Measurements from ENCODE around the gene ETV1. TPM values are rescaled to one million over a fixed set of nuclear protein-coding genes. Genes with fewer than 3 reads are reported as not detected.

The ETV1 gene
- total and polyA plus RNA-seq, 2 of the 4 experiments (the other 2 are of a cell fraction): 8.6 to 21.1 TPM

DNA sequence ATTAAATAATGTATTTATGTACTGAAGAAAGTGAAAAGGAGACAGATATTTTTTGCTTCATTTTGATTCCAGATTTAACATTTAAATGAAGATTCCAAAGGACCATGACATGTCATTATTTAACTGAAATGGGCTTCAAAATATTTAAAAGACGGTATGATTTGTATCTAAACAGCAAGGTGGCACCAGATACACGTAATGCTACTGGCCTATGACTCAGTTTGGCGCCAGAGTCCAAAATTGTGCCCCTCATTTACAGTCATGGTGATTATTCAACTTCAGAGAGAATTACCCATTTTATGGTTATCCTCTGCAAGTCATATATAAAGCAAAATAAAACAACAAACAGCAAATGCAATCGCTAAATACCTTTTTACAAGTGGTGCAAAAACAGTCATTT lies 94.5 kb downstream of the ETV1 start:
- H2AK9ac ChIP-seq (replicated peaks; ENCODE audit: low read depth, low read length, poor library complexity): no peak overlapping the region
- H3K56ac ChIP-seq (ENCODE audit: extremely low read depth, insufficient read depth, low read length): no peak overlapping the region
- no peak overlapping the region for H2BK120ac ChIP-seq (ENCODE audit: low read depth, low read length)
- WGBS, 2 experiments (ENCODE audit: extremely low coverage in 2 of 2, insufficient read length in 1 of 2): no CpG with 5 or more reads among the region's 4 CpGs
- H2AFZ ChIP-seq (replicated peaks; ENCODE audit: low read length, poor library complexity): no peak overlapping the region
- CTCF ChIA-PET: interaction anchor here (0.6 kb wide), 1 partner anchor 185 kb away, joined by 4 read pairs; no protein-coding TSS in a partner anchor
- no peaks in the 10 kb centered on the region for H3K4me1 ChIP-seq (ENCODE audit: control insufficient read depth, insufficient read depth, low read length)
- in situ Hi-C loops (cut with MboI; ENCODE audit: low sequenced_read_pairs): no loop called here
- H3K79me1 ChIP-seq (ENCODE audit: low read depth in 1 of 2, low read length in 2 of 2): no peaks in the 10 kb centered on the region
- H3K4me2 ChIP-seq (ENCODE audit: low read depth, low read length): no peak overlapping the region
- no peak overlapping the region for H4K8ac ChIP-seq (ENCODE audit: low read depth in 2 of 2, low read length in 2 of 2)
- no peaks in the 10 kb centered on the region for H3K9me3 ChIP-seq (ENCODE audit: control insufficient read depth, insufficient read depth, low read length)
- H3K23ac ChIP-seq (ENCODE audit: low read depth, low read length): no peak overlapping the region
- peaks cover 1% of the 10 kb centered on the region; the same call in 1 of the 2 replicates for H3K36me3 ChIP-seq (ENCODE audit: control insufficient read depth, insufficient read depth, low read length)
- POLR2A ChIA-PET (ENCODE audit: unreplicated experiment): no interaction called here
- H3K14ac ChIP-seq (replicated peaks; ENCODE audit: low read depth, low read length): no peak overlapping the region
- dilution Hi-C loops (cut with HindIII; ENCODE audit: low sequenced_read_pairs, unreplicated experiment): no loop called here
- ATAC-seq (ENCODE audit: low read depth) (no peak), DNase-seq (no peak)
- no peak overlapping the region for H4K91ac ChIP-seq (ENCODE audit: insufficient read depth, low read depth, low read length)
- no peak overlapping the region for H2AK5ac ChIP-seq (ENCODE audit: low read depth, low read length)
- no peaks in the 10 kb centered on the region for H3K9me1 ChIP-seq (ENCODE audit: insufficient read depth, low read length)
- TF ChIP-seq MAFK (IDR thresholded peaks at IDR 0.05; ENCODE audit: low read depth, low read length) (no peak), MAZ (IDR thresholded peaks at IDR 0.05; ENCODE audit: borderline replicate concordance, low read depth, low read length) (no peak), MXI1 (IDR thresholded peaks at IDR 0.05; ENCODE audit: borderline replicate concordance, low read depth, low read length) (no peak), RFX5 (IDR thresholded peaks at IDR 0.05; ENCODE audit: low read depth, low read length) (no peak), USF2 (IDR thresholded peaks at IDR 0.05; ENCODE audit: low read depth, low read length) (no peak), RCOR1 (IDR thresholded peaks at IDR 0.05; ENCODE audit: insufficient replicate concordance, low read length) (no peak), BHLHE40 (IDR thresholded peaks at IDR 0.05; ENCODE audit: low read depth, low read length) (no peak), CTCF (conservative IDR thresholded peaks at IDR 0.05; ENCODE audit: low read depth, low read length) (no peak), CHD1 (IDR thresholded peaks at IDR 0.05; ENCODE audit: low read depth, low read length) (no peak), RAD21 (IDR thresholded peaks at IDR 0.05; ENCODE audit: low read length) (no peak), NFE2L2 (IDR thresholded peaks at IDR 0.05; ENCODE audit: low read depth, low read length) (no peak), FOS (IDR thresholded peaks at IDR 0.05; ENCODE audit: low read depth, low read length) (no peak), SMC3 (IDR thresholded peaks at IDR 0.05; ENCODE audit: low read depth, low read length) (no peak), POLR2A (IDR thresholded peaks at IDR 0.05; ENCODE audit: low read depth, low read length) (no peak)
- TF ChIP-seq, protein P1, sequence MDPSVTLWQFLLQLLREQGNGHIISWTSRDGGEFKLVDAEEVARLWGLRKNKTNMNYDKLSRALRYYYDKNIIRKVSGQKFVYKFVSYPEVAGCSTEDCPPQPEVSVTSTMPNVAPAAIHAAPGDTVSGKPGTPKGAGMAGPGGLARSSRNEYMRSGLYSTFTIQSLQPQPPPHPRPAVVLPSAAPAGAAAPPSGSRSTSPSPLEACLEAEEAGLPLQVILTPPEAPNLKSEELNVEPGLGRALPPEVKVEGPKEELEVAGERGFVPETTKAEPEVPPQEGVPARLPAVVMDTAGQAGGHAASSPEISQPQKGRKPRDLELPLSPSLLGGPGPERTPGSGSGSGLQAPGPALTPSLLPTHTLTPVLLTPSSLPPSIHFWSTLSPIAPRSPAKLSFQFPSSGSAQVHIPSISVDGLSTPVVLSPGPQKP (IDR thresholded peaks at IDR 0.05; ENCODE audit: borderline replicate concordance, low read depth, low read length): no peak
- BruUV-seq (replicated peaks): no TSS peak
- H2BK15ac ChIP-seq (ENCODE audit: low read depth, low read length): no peak overlapping the region
- no peak overlapping the region for H3K4ac ChIP-seq (ENCODE audit: low read depth, low read length)
- no peak overlapping the region for H3K27ac ChIP-seq (ENCODE audit: insufficient read depth, low read length)
- H2BK20ac ChIP-seq (ENCODE audit: low read depth, low read length): no peak overlapping the region
- no peak overlapping the region for H3K18ac ChIP-seq (ENCODE audit: low read depth, low read length)
- no peaks in the 10 kb centered on the region for H4K20me1 ChIP-seq (ENCODE audit: insufficient read depth, low read length)
- no peak overlapping the region for H3K9ac ChIP-seq (ENCODE audit: low read depth, low read length)
- no peak overlapping the region for H4K5ac ChIP-seq (ENCODE audit: low read depth, low read length)
- intact Hi-C loops (cut with micrococcal nuclease): no loop called here
- no peaks in the 10 kb centered on the region for H3K27me3 ChIP-seq (ENCODE audit: control insufficient read depth, insufficient read depth, low read length)
- no peak overlapping the region for H2BK5ac ChIP-seq (ENCODE audit: low read depth, low read length, poor library complexity, severe bottlenecking)
- H3K4me3 ChIP-seq (ENCODE audit: insufficient read depth, low read depth, low read length): no peak overlapping the region
